GM21515 (cell line): ENCODE measurements around the gene DR1.
"Not testable (repeated sequence)": the region's sequence is repeated elsewhere in the genome, so short reads cannot be mapped to it uniquely, and the experiment has no call there.

Experiments used
- ATAC-seq: cut with Tn5 transposase; IDR thresholded peaks from one replicate; pipeline ENCODE4 v1.9.1; 2021; ENCODE audit not compliant: unreplicated experiment

DR1 gene

DNA sequence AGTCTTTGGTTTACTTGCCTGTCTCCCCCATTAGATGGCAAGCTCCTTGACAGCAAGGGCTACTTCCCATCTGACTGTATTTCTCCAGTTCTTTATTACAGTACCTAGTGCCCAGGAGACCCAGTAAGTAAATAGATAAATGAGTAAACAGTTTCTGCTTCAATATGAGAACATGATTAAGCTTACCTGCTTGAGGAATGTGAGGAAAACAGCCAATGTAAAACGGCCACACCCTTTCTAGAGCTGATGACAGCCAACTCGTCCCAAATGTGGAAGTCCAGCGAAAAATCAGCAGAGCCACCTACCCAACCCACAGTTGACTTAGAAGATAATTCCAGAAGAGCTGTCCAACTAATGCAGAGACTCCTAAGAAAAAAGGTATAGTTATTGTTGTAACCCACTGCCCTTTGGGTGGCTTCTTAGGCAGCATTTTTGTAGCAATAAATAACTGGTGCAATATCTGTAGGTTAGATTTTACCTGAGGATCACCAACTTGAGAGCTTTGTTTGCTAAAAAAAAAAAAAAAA lies 6.5 kb upstream of the DR1 start:
- ATAC-seq, result no peak

DNA sequence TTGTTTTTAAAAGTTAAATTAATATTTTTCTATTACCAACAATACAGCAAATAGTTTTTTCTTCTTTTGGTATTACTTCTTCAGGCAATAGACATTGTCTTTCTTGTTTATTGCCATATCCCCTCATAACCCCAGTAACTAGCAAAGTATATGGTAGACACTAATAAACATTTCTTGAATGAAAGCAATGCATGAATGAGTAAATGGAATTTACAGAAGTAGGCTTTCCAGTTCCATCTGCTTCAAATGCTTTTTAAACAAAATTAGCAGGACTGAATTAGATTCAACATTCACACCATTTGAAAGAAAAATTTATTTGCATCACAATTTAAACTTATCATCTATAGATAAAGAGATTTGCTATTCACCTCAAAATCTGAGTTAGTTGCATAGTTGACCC lies 5.6 kb upstream of the DR1 start:
- ATAC-seq, result no peak

DNA sequence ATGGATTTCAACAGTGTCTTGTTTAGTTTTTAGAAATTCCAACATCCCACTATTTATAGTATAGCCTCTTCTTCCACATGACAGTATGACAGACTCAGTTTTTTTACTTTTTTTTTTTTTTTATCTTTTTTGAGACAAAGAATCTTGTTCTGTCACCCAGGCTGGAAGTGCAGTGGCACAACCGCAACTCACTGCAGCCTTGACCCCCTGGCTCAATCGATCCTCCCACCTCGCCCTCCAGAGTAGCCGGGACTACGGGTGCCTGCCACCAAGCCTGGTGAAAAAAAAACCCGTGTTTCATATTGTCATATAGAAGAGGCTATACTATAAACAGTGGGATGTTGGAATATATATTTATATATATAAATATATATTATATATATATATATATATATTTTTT lies 1.2 kb upstream of the DR1 start:
- ATAC-seq, result no peak

DNA sequence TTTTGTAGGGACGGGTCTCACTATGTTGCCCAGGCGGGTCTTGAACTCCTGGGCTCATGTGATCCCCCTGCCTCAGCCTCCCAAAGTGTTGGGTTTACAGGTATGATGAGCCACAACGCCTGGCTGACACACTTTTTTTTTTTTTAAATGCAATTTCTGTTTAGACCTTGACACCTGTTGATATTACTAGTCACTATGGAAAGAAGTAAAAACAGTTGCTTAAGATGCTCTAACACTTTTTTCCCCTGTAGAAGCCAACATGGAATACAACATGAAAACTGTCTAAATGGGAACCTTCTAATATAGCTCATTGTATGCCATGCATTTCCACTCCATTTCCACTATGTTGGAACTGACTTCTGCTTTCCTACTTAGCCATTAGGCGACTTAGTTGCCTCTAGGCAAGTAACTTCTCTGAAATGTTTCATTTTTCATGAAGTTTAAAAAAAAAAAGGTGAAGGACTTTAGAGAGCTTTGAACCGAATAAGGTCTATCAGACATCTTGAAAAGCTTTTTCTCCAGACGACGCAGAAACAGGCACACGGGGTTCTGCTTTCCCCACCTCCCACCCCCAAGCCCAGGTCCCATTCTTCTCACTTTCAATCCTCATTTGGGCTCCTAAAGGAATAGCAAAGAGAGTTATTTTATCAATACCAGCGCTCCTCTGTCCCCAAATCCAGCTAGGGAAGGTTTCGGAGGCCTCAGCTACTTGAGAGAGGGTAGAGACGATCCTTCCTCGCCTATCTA lies 648 bp upstream of the DR1 start:
- ATAC-seq, result no peak

DNA sequence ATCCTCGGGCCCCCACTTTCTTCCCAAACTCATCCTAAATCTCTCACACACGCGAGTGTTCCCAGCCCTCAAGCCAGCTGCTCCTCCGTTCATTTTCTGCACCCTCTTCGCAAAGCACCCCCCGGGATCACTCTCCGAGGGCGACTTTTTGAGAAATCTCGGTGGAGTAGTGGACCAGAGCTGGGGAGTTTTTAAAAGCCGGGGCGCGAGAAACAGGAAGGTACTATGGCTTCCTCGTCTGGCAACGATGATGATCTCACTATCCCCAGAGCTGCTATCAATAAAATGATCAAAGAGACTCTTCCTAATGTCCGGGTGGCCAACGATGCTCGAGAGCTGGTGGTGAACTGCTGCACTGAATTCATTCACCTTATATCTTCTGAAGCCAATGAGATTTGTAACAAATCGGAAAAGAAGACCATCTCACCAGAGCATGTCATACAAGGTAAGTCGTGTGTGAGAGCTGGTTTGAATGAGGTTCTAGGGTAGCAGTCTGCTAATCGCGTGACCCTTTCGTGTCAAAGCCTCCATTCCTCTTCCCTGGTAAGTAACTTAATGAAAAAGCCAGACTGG lies 800 bp downstream of the DR1 start:
- ATAC-seq, result peak; percentile 42

DNA sequence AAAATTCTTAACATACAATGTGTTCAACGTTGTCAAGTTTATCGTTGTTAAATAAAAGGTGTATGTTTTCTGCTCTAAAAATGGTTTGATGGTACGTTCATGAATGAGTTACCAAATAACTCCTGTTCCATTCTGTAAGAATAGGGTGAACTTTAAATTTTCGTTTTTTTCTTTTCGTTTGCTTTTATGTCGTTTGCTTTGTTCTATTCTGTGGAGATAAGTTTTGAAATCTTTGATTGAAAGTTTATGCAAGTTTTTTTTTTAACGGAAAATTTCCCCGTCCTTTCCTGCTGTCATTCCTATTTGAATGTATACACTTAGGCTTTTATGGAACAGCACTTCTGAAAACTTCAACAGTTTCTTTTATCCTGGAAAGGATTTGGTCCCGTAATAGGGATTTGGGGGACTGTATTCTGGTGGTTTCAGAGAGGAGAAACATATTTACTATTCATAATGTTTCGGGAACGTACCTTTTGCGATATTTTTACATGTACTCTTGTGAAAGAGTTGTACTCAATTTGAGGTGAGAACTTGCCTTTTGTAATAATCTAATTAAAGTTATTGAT lies 1.7 kb downstream of the DR1 start:
- ATAC-seq, result no peak

DNA sequence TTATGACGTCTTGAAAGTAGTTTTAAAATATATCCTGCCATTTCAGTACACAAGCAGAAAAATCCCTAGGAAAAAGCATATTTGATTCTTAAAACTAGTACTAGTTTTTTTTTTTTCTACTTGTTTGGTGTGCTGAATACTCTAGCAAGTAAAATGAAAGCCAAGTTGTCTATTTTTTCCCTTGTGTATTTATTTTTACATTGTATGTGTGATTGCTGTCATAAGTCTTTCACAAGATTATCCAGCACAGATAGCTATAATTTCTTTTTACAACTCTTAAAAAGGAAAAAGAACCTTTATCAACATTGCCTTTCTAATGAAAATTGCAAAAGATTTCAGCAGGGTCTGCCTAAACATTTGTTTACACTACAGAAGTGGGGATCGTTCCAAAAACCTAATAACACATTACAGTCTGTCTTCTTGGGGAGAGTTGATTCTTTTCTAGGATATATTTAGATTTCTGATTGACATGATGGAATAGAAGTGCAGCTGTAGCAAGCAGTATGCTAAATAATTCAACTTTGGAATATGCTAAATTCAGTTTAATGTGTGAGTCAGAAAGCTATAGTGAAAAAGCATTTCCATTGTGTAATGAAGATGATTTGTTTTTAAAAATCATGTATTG lies 2.5 kb downstream of the DR1 start:
- no peak for ATAC-seq

DNA sequence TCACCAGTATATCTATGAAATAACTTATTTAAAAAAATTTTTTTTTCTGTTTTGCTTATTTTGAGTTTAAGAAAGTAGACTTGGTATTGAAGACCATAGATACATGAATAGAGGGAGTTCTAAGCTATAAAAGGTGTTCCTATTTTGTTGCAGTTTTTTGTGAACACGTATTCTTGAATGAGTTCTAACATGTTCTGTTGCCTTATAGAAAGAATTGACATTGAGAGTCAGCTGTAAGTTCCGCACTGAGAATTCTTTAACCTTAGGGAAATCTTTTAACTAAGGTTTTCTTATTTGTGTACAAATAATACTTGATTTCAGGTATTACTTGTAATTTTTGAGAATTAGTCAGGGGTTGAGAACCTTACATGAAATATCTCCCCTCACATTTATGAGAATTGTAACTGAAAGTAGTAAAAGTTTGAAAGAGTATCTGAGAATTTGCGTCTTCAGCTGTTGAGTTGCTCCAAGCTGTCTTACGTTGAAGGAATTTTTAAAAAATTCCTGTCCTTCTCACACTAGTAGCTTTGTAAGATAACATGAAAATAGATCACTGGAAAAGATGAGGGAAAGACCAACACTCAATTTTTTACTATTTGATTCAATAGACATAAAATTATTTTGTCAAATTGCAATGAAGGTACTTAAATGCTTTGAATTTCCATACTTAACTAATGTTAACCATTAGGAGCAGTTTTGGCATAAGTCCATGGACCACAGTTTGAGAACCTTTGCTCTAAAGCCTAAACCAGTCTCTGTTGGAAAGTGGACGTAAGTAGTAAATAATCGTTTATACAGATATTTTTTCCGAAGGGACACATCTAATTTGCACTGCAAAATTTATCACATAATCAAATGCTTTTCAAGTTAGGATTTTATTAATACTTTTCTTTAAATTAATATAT lies 3.8 kb downstream of the DR1 start:
- ATAC-seq, result no peak

DNA sequence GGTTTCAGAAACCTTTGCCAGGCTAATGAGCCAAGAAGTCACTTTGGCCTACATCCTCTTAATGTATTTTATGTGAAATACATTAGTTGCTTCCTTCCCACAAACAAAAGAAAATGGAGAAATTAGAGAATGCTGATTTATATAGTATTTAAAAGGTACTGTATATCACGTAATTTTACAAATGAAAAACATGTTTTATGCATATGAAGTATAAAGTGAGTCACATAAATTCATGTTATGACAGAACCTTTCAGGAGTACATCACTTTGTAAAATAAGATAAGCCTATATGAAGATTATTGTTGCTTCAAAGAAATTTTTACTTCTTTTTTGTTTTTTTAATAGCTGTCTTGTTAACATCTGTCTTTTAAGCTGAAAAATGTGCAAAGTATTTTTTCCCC lies 4.6 kb downstream of the DR1 start:
- no peak for ATAC-seq

DNA sequence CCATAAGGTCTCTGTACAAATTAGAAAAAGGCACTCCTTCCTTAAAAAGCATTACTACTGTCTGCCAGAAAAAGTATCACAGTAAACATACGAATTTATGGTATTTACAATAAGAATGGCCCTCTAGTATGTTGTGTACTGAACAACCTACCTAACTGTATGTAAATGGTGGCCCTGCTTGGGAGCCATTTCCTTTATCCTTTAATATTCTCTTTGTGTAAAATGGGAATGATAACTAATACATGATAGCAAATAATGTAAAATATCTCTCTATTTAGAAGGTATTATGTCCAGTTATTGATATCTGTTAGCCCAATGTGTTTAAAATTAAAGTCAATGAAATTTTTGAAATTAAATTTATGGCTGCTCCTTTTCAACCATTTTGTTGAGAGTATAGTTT lies 5.2 kb downstream of the DR1 start:
- no peak for ATAC-seq

DNA sequence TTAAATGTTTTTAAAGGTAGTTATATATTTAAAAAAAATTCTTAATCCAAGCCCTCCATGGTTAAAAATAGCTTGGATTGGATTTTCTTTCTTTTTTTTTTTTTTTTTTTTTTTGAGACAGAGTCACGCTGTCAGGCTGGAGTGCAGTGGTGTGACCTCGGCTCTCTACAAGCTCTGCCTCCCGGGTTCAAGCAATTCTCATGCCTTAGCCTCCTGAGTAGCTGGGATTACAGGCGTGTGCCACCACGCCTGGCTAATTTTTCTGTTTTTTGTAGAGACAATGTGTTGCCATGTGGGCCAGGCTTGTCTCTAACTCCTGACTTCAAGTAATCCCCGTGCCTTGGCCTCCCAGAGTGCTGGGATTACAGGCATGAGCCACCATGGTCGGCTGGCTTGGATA lies 5.6 kb downstream of the DR1 start:
- not testable (repeated sequence) for ATAC-seq

DNA sequence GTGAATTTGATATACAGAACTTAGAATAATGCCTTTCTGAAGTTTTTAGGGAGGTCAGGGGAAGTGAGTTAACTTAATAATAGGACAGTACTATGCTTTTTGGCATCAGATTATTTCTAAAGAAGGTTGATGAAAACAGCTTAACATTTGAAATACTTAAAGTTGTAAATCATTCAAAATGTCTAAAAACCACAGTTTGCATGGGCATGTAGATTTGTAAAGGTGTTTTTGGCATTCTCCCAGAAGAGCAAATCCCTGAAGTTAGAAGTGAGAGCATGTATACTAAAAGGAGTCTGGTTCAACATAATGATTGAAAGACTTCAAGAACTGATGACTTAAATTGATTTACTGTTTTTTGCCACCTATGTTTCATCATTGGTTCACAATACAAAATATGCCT lies 6.7 kb downstream of the DR1 start:
- ATAC-seq, result no peak

DNA sequence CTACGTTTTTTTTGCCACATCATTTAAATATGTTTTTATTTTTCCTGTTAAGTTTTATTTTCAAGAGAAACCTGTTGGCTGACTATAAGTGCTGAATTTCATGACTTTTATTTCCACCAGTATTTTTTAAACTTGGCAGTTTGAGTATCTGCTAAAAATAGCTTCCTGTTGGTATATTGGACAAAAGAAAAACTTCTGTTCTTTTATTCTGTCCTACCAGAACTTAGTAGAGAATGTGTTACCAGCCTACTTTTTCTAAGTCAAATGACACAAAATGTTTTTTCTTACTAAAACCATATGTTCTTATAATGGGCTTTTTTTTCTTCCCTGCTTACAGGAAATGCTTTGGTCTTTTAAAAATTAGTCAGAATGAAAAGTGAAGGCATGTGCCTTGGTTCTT lies 7.6 kb downstream of the DR1 start:
- no peak for ATAC-seq

DNA sequence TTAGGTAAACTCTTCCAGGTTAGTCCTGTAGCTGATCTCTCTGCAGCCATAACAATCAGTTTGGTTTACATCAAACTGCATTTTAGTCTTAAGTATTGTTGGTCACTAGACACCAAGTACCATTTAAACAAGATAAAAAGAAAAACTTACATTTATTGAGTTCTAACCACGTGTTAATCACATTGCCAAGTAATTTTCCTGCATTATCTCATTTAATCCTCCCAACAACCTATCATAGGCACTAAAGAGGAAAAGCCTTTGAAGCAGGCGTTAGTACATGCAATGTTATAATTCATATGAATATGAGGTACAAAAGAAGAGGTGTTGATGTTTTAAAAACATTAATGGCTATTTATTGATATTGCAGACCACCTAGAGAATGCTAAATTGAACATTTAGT lies 9.0 kb downstream of the DR1 start:
- no peak for ATAC-seq

DNA sequence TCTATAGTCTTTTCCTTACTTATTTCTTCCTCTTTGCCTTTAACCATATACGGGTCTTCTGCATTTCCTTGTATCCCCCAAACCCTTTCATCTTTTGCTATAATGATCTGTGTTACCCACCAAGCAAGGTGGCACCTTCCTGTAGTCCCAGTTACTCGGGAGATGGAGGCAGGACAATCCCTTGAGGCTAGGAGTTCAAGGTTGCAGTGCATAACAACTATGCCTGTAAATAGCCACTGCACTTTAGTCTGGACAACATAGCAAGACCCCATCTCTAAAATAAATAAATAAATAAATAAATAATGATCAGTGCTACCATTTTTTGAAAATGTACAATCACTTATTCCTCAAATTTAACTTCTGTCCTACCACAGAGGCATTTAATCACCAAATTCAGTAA lies 11.5 kb downstream of the DR1 start:
- ATAC-seq, result no peak

DNA sequence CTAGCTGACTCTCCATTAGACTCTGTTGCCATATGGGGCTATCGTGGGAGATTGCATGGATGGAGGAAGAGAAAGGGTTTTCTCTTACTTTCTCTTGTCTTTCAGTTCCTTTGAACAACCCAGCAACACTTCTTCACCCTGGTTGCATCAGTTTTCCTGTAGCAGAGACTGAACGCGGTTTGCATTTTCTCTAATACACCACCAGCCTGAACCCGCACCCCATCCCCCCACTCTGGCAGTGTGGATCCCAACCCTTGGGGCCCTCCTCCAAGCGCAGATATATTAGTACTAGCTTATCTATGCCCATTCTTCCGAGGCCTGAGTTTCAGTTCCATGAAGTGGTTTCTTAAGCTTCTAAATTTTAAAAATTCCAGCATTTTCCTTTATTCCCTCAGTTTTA lies 12.6 kb downstream of the DR1 start:
- ATAC-seq, result no peak

DNA sequence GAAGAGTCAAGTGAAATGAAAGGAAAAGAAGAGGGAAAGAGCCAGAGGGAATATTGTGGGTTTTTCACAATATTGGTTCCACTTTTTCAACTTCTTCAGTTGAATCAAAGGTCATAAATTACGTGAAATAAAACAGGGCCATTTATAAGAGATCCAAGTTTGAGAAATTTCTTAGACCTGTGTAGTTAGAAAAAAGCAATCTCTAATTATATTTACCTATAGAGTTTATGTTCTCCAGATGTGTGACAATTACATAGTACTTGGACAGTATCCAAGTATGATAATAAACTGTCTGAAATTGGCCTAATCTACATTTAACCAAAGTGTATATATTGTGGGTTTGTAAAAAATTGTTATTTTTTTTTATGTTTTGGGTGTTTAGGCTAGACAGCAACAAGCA lies 14.4 kb downstream of the DR1 start:
- ATAC-seq, result no peak

DNA sequence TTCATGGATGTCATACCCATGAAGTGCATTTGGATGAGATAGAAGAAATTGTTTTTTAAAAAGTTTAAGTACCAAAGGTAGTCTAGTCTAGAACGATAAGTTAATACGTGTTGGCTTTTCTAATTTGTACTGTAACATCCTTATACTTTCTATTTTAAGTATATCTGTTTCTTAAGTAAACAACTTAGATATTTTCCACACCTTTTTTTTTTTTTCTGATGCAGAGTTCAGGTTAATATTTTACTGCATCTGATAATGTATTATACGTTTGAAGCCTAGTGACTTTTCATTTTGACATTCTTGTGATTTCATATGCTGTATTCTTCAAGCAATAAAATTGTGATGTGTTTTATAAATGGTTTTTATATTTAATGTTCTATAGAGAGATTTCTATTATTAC lies 16.5 kb downstream of the DR1 start:
- no peak for ATAC-seq

DNA sequence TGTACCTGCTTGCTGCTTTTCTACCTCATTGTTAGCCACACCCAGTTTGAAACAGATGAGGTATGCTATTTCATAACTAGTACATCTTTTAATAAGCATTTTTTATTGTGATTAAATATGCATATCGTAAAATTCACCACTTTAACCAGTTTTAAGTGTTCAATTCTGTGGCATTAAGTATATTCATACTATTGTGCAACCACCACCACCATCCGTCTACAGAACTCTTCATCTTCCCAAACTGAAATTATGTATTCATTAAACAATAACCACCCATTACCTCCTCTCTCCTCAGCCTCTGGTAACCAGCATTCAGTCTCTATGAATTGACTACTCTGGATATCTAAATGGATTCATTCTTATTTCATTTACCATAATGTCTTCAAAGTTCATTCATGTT lies 20.1 kb downstream of the DR1 start:
- ATAC-seq, result no peak

DNA sequence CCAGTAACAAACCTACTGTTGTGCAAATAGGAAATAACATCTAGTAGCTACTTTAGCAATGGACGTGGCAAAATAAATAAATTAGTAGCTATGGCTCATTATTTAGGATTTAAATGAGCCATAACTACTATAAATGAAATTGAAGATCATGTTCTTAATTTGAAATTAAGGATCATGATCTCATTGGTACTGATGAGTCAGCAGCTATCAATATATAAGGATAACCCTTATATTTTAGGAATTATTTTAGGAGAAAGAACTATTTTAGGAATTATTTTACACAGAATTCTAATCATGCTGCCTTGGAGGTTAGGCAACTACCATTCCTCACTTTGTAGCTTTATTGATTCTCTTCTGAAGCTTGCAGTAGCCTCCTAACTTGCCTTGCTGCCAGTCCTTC lies 24.0 kb downstream of the DR1 start:
- ATAC-seq, result no peak
